H9 (cell line): ENCODE data around the gene CEP350. TPM values are rescaled to one million over a fixed set of nuclear protein-coding genes. Genes with fewer than 3 reads are reported as not detected.

ENCODE experiments used
- DNase-seq: peaks from one replicate; pipeline ENCODE4 v3.0.0-alpha.2; 2017
- H2AFZ ChIP-seq: one replicate; pipeline ENCODE4 v1.6.1; 2013; ENCODE audit warnings: mild to moderate bottlenecking, low read length, control low read depth, moderate library complexity
- H2AK5ac ChIP-seq: 2 replicates; pipeline ENCODE4 v1.6.1; 2013; ENCODE audit warnings: low read length, control low read depth, mixed read lengths; ENCODE audit not compliant: insufficient read length
- H2BK120ac ChIP-seq: one replicate; pipeline ENCODE4 v1.6.1; 2013; ENCODE audit warnings: low read depth, mild to moderate bottlenecking, low read length, control low read depth, inconsistent platforms; ENCODE audit not compliant: poor library complexity, severe bottlenecking
- H2BK12ac ChIP-seq: 2 replicates; pipeline ENCODE4 v1.6.1; 2013; ENCODE audit warnings: low read length, control low read depth, mixed read lengths, low read depth; ENCODE audit not compliant: insufficient read length
- H2BK15ac ChIP-seq: 2 replicates; pipeline ENCODE4 v1.6.1; 2013; ENCODE audit warnings: low read depth, low read length, control low read depth
- H2BK20ac ChIP-seq: one replicate; pipeline ENCODE4 v1.6.1; 2013; ENCODE audit warnings: low read depth, mild to moderate bottlenecking, low read length, control low read depth, inconsistent platforms; ENCODE audit not compliant: poor library complexity, severe bottlenecking
- H2BK5ac ChIP-seq: 2 replicates; pipeline ENCODE4 v1.6.1; 2013; ENCODE audit warnings: low read length, control low read depth, mixed read lengths; ENCODE audit not compliant: insufficient read length
- H3K14ac ChIP-seq: 2 replicates; pipeline ENCODE4 v1.6.1; 2013; ENCODE audit warnings: low read length, control low read depth; ENCODE audit not compliant: insufficient read depth
- H3K18ac ChIP-seq: 2 replicates; pipeline ENCODE4 v1.6.1; 2013; ENCODE audit warnings: low read depth, mild to moderate bottlenecking, mixed read lengths, low read length, control low read depth; ENCODE audit not compliant: insufficient read length
- H3K23ac ChIP-seq: 2 replicates; pipeline ENCODE4 v1.6.1; 2013; ENCODE audit warnings: low read length, control low read depth, mixed read lengths, low read depth; ENCODE audit not compliant: insufficient read length
- H3K23me2 ChIP-seq: 2 replicates; pipeline ENCODE4 v1.6.1; 2013; ENCODE audit warnings: low read depth, mild to moderate bottlenecking, mixed read lengths, low read length, control low read depth; ENCODE audit not compliant: insufficient read length, poor library complexity, severe bottlenecking
- H3K27ac ChIP-seq: 2 replicates; pipeline ENCODE4 v1.5.1; 2013; ENCODE audit warnings: low read length, control low read depth, mixed read lengths, low read depth; ENCODE audit not compliant: insufficient read length
- H3K27me3 ChIP-seq: 2 replicates; pipeline ENCODE4 v1.6.1; 2013; ENCODE audit warnings: low read length, control low read depth, inconsistent platforms; ENCODE audit not compliant: insufficient read depth
- H3K4ac ChIP-seq: 2 replicates; pipeline ENCODE4 v1.6.1; 2013; ENCODE audit warnings: low read depth, mild to moderate bottlenecking, control low read depth, inconsistent platforms, low read length, moderate library complexity
- H3K4me1 ChIP-seq: 2 replicates; pipeline ENCODE4 v1.6.1; 2013; ENCODE audit warnings: low read length, control low read depth, inconsistent platforms; ENCODE audit not compliant: insufficient read depth
- H3K4me2 ChIP-seq: 2 replicates; pipeline ENCODE4 v1.6.1; 2013; ENCODE audit warnings: low read length, control low read depth, mixed read lengths; ENCODE audit not compliant: insufficient read length, insufficient read depth
- H3K56ac ChIP-seq: 2 replicates; pipeline ENCODE4 v1.6.1; 2013; ENCODE audit warnings: low read depth, mild to moderate bottlenecking, mixed read lengths, low read length, control low read depth; ENCODE audit not compliant: insufficient read length
- H3K79me1 ChIP-seq: 2 replicates; pipeline ENCODE4 v1.6.1; 2013; ENCODE audit warnings: low read depth, mild to moderate bottlenecking, moderate library complexity, low read length, control low read depth, inconsistent platforms; ENCODE audit not compliant: insufficient read depth, poor library complexity, severe bottlenecking
- H3K79me2 ChIP-seq: 2 replicates; pipeline ENCODE4 v1.6.1; 2013; ENCODE audit warnings: low read length, control low read depth, inconsistent platforms; ENCODE audit not compliant: insufficient read depth
- H3K9ac ChIP-seq: 2 replicates; pipeline ENCODE4 v1.6.1; 2013; ENCODE audit warnings: low read length, control low read depth, mixed read lengths; ENCODE audit not compliant: insufficient read length; ENCODE audit errors: extremely low read depth
- H3K9me3 ChIP-seq: one replicate; pipeline ENCODE4 v1.6.1; 2013; ENCODE audit warnings: low read depth, low read length, inconsistent platforms; ENCODE audit not compliant: control insufficient read depth
- H3T11ph ChIP-seq: one replicate; pipeline ENCODE4 v1.6.1; 2013; ENCODE audit warnings: mild to moderate bottlenecking, low read length, control low read depth, inconsistent platforms
- H4K20me1 ChIP-seq: one replicate; pipeline ENCODE4 v1.6.1; 2013; ENCODE audit not compliant: control insufficient read depth, insufficient read length, insufficient read depth
- H4K5ac ChIP-seq: 2 replicates; pipeline ENCODE4 v1.6.1; 2013; ENCODE audit warnings: low read depth, mild to moderate bottlenecking, mixed read lengths, low read length, control low read depth; ENCODE audit not compliant: insufficient read length
- H4K8ac ChIP-seq: replicated peaks from 2 replicates; pipeline ENCODE4 v1.6.1; 2013; ENCODE audit warnings: low read length, control low read depth, mixed read lengths, low read depth; ENCODE audit not compliant: insufficient read length
- H4K91ac ChIP-seq: 2 replicates; pipeline ENCODE4 v1.6.1; 2013; ENCODE audit warnings: low read depth, mild to moderate bottlenecking, moderate library complexity, mixed read lengths, low read length, control low read depth; ENCODE audit not compliant: insufficient read length
- H3K27ac Mint-ChIP-seq, 3 experiments: 2 replicates in 2 of 3; 3 replicates in 1 of 3; pipeline ENCODE4 v1.8.0; 2020 to 2021; ENCODE audit warnings: mixed read lengths in 3 of 3, mild to moderate bottlenecking in 1 of 3, moderate library complexity in 1 of 3
- H3K27me3 Mint-ChIP-seq: 2 replicates; pipeline ENCODE4 v1.8.0; 2021; ENCODE audit warnings: low read depth, mild to moderate bottlenecking, moderate library complexity, mixed read lengths
- H3K36me3 Mint-ChIP-seq, 3 experiments: 2 replicates in 2 of 3; 3 replicates in 1 of 3; pipeline ENCODE4 v1.8.0; 2020 to 2021; ENCODE audit warnings: low read depth in 3 of 3, mixed read lengths in 3 of 3; ENCODE audit not compliant: insufficient read depth in 1 of 3
- H3K4me1 Mint-ChIP-seq, 2 experiments: 2 replicates each; pipeline ENCODE4 v1.8.0; 2020; ENCODE audit warnings: mixed read lengths in 2 of 2
- H3K4me3 Mint-ChIP-seq, 2 experiments: 2 replicates in 1 of 2; 3 replicates in 1 of 2; pipeline ENCODE4 v1.8.0; 2020 to 2021; ENCODE audit warnings: mild to moderate bottlenecking in 2 of 2, mixed read lengths in 2 of 2, moderate library complexity in 1 of 2
- H3K9me3 Mint-ChIP-seq, 2 experiments: 2 replicates in 1 of 2; 3 replicates in 1 of 2; pipeline ENCODE4 v1.8.0; 2020; ENCODE audit warnings: mild to moderate bottlenecking in 2 of 2, mixed read lengths in 2 of 2, moderate library complexity in 1 of 2
- WGBS: extraction: QIAGEN DNeasy Blood & Tissue Kit; methylation state at CpG from one replicate; pipeline ENCODE4 v1.1.7; 2013; ENCODE audit warnings: missing lambda C conversion rate, low lambda C conversion rate, mixed read lengths; ENCODE audit not compliant: insufficient read length; ENCODE audit errors: extremely low coverage; 5-methylcytosine and 5-hydroxymethylcytosine counted together
- total RNA-seq: library from RNA; stranded (reverse); gene quantifications from 2 replicates; pipeline ENCODE4 v1.2.1, GENCODE V29; 2021
- TF ChIP-seq, protein P1 (sequence below): fragments of 200-600 bp; sonication (generic); conservative IDR thresholded peaks from 3 replicates; pipeline ENCODE4 v1.8.0; 2021; ENCODE audit warnings: antibody characterized with exemption, mild to moderate bottlenecking

Gene CEP350
- total RNA-seq, 1 experiment from 2014 or later: 39.2 TPM

DNA sequence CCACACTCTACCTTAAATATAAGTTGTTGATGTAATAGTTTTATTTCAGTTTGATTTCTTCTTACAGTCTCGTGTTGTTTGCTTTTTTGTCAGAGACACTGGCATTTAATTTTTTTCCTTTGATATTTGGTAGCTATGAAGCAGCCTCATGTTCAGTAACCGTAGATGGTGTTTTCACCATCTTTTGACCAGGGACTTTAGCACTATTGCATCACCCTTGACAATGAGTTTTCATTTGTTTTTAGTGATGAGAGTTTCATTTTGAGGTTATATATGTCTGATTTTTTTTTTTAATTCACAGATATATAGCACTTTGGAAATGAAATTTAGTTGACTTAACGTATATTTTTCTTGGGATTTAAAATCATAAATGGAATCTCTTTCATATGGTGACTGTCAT is 36.2 kb downstream of the CEP350 start:
- H4K5ac ChIP-seq: no peak overlapping the region
- no peaks in the 10 kb centered on the region for H3K79me2 ChIP-seq
- H3K27me3 Mint-ChIP-seq: no peaks in the 10 kb centered on the region
- no peaks in the 10 kb centered on the region for H3K4me1 ChIP-seq
- no peak overlapping the region for H2BK20ac ChIP-seq
- H3K79me1 ChIP-seq: no peaks in the 10 kb centered on the region
- no peaks in the 10 kb centered on the region for H3K9me3 ChIP-seq
- no peak overlapping the region for H3K18ac ChIP-seq
- no peak overlapping the region for H2BK120ac ChIP-seq
- H3K56ac ChIP-seq: no peak overlapping the region
- H3K27me3 ChIP-seq: no peaks in the 10 kb centered on the region
- H3K4me1 Mint-ChIP-seq: no peaks in the 10 kb centered on the region
- H3K4me2 ChIP-seq: no peak overlapping the region
- no peak overlapping the region for H2BK5ac ChIP-seq
- no peak overlapping the region for H4K8ac ChIP-seq
- no peak overlapping the region for H2BK15ac ChIP-seq
- no peaks in the 10 kb centered on the region for H3K23me2 ChIP-seq
- H4K20me1 ChIP-seq: no peaks in the 10 kb centered on the region
- H3K23ac ChIP-seq: no peak overlapping the region
- WGBS: no CpG with 5 or more reads among the region's 3 CpGs
- no peak overlapping the region for H2AK5ac ChIP-seq
- H3K4ac ChIP-seq: no peak overlapping the region
- no peaks in the 10 kb centered on the region for H3K9me3 Mint-ChIP-seq
- no peak for DNase-seq
- no peak overlapping the region for H3K9ac ChIP-seq
- H3K27ac ChIP-seq: no peak overlapping the region
- H3K36me3 Mint-ChIP-seq: peaks cover 0 to 10% (median 0%) of the 10 kb centered on the region in 3 experiments; a peak in 2 of 7 replicates
- H3K4me3 Mint-ChIP-seq: no peak overlapping the region
- H2BK12ac ChIP-seq: no peak overlapping the region
- H3T11ph ChIP-seq: no peak overlapping the region
- TF ChIP-seq, protein P1, sequence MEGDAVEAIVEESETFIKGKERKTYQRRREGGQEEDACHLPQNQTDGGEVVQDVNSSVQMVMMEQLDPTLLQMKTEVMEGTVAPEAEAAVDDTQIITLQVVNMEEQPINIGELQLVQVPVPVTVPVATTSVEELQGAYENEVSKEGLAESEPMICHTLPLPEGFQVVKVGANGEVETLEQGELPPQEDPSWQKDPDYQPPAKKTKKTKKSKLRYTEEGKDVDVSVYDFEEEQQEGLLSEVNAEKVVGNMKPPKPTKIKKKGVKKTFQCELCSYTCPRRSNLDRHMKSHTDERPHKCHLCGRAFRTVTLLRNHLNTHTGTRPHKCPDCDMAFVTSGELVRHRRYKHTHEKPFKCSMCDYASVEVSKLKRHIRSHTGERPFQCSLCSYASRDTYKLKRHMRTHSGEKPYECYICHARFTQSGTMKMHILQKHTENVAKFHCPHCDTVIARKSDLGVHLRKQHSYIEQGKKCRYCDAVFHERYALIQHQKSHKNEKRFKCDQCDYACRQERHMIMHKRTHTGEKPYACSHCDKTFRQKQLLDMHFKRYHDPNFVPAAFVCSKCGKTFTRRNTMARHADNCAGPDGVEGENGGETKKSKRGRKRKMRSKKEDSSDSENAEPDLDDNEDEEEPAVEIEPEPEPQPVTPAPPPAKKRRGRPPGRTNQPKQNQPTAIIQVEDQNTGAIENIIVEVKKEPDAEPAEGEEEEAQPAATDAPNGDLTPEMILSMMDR: no peak
- H4K91ac ChIP-seq: no peak overlapping the region
- H3K27ac Mint-ChIP-seq: no peak overlapping the region; a peak in 1 of 7 replicates
- H3K14ac ChIP-seq: no peak overlapping the region
- no peak overlapping the region for H2AFZ ChIP-seq
